ES-I3 (cell line): ENCODE data around the gene MS4A1.
"Not testable (repeated sequence)": the region's sequence is repeated elsewhere in the genome, so short reads cannot be mapped to it uniquely, and the experiment has no call there.

Experiments used
- H3K36me3 ChIP-seq: 2 replicates; pipeline ENCODE4 v1.6.1; 2013; ENCODE audit warnings: mild to moderate bottlenecking, low read length, control low read depth, moderate library complexity; ENCODE audit not compliant: insufficient read depth
- H3K4me1 ChIP-seq: 2 replicates; pipeline ENCODE4 v1.6.1; 2013; ENCODE audit warnings: mild to moderate bottlenecking, control low read depth, low read length; ENCODE audit not compliant: insufficient read depth
- H3K9ac ChIP-seq: 2 replicates; pipeline ENCODE4 v1.6.1; 2013; ENCODE audit warnings: low read depth, mild to moderate bottlenecking, low read length, moderate library complexity
- H3K9me3 ChIP-seq: 2 replicates; pipeline ENCODE4 v1.6.1; 2013; ENCODE audit warnings: mild to moderate bottlenecking, low read length, moderate library complexity; ENCODE audit not compliant: control insufficient read depth, insufficient read depth

MS4A1 gene

DNA sequence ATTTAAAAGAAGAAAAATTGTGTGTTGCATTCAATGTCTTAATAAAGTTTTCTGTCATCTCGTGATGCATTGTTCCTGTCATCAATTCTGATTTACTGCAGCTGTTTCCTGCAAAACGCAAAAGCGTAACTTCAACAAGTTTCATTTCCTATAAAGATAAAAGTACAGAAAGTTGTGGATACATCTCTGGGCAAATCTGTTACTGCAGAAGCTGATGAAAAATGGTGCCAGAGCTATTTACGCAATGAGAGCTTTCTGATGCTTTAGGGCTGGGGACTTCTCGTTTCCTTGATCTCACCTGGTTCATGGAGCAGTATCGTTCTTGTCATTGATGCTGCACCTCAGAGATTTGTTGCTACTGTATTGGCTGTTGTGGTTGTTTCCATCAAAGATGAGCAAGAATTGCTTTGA lies 21.4 kb downstream of the MS4A1 start:
- Histone ChIP-seq H3K4me1 (no peaks in the 10 kb centered on the region), H3K9me3 (no peaks in the 10 kb centered on the region), H3K36me3 (no peaks in the 10 kb centered on the region), H3K9ac (no peak overlapping the region)

DNA sequence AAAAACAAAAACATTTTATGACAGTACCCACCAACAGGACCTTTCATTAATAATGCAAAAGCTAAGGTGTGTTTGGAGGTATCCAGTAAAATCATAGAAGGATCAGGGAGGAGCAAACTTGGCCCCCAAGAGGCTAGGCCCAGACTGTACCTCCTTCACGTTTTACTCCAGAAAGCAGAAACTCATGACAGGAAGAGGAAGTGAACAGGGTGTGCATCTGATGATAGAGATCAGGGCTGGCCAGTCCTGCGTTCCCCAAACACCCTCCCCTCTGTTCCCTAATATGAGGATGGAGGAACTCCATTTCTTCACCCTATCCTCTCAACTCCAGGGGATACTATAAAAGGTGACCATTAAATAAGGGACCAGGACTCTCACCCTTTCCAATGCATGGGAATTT lies 26.7 kb downstream of the MS4A1 start:
- H3K9ac ChIP-seq: no peak overlapping the region
- H3K9me3 ChIP-seq: no peaks in the 10 kb centered on the region
- no peaks in the 10 kb centered on the region for H3K4me1 ChIP-seq
- no peaks in the 10 kb centered on the region for H3K36me3 ChIP-seq

DNA sequence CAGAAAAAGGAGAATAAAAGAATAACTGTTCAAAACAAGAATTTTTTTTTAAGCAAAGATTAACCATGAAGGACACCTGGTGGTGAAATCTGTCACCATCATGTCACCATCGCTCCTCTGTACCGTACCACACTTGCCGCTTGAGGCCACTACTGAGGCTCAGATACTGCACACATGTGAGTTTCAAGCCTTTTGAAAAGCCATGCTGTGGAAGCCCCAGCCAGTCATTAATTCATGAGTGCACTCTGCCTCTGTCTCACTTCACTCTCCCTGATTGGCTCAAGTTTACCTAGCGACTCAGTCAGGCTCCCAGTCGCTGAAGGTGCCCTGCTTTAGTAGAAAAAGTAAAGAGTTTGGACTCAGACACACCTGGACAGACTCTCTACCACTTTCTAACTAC lies 30.3 kb downstream of the MS4A1 start:
- no peak overlapping the region for H3K9ac ChIP-seq
- H3K36me3 ChIP-seq: no peaks in the 10 kb centered on the region
- no peaks in the 10 kb centered on the region for H3K9me3 ChIP-seq
- no peaks in the 10 kb centered on the region for H3K4me1 ChIP-seq

DNA sequence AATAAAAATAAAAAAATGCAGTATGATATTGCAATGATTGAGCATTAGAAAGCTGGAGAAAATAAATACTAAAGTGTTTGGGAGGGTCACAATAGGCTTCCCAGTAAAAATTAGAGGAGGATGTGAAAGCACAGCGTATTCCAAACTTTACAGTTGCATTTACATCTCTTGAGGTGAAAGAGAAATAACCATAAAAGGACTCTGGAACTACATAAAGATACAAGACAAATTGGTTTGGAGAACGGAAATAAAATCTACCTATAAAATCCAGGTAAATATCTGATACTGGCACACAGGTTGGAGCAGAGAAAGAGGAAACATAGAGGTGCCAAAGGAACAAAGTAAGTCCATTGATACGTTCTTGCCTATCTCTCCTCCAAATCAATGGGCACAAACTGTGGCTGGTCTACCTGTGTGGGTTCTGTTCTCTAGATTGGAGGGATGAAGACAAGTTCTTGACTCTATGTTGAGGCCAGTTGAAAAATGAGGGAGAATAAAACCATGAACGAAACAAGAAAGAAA lies 36.9 kb downstream of the MS4A1 start, which contains the start of gene MS4A12:
Gene MS4A12, plus strand, starts transcription at position 291 of the 522 bp plus-strand sequence. CDS start 4,541 bp downstream, outside the sequence.
- H3K9me3 ChIP-seq: peaks cover 4% of the 10 kb centered on the region; the same call in 1 of the 2 replicates
- no peaks in the 10 kb centered on the region for H3K4me1 ChIP-seq
- no peak within 1 kb of the TSS for H3K9ac ChIP-seq
- H3K36me3 ChIP-seq: no peaks in the 10 kb centered on the region

DNA sequence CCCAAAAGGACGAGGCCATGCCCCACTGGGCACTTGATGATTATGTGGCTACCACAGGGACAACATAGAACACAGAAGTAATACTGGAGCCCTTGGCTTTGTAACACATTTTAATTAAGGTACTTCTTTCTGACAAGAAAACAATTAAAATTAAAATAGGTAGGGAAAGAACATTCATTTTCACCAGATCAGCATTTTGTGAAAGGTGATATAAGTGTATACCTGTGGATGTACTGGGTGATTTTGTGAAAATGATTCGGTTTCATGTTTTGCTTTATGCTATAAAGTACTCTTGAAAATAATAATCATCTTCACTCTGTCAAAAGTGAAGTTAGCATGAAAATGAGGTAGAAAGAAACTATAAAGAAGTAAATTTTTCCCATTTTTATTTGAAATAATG lies 37.8 kb downstream of the MS4A1 start:
- Histone ChIP-seq H3K36me3 (no peaks in the 10 kb centered on the region), H3K9me3 (peaks cover 4% of the 10 kb centered on the region; the same call in 1 of the 2 replicates), H3K4me1 (peaks cover 7% of the 10 kb centered on the region), H3K9ac (no peak overlapping the region)

DNA sequence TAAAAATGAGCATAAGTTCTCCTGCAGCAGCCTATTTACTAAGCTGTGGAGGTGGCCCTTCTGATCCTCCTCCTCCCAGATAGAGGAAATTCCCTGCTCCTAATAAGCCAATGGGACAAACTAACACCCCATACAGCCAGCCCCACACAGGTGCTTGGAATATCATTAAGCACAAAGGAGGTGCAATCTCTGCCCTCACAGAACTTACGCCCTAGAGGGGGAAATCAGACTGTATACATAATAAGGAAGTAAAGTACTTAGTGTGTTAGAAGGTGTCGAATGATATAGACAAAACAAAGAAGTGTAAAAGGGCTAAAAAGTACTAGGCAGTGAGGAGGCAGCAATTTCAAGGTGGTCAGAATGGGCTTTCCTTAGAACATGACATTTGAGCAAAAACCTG lies 42.8 kb downstream of the MS4A1 start:
- no peaks in the 10 kb centered on the region for H3K9me3 ChIP-seq
- H3K36me3 ChIP-seq: no peaks in the 10 kb centered on the region
- no peak overlapping the region for H3K9ac ChIP-seq
- peaks cover 23% of the 10 kb centered on the region for H3K4me1 ChIP-seq

DNA sequence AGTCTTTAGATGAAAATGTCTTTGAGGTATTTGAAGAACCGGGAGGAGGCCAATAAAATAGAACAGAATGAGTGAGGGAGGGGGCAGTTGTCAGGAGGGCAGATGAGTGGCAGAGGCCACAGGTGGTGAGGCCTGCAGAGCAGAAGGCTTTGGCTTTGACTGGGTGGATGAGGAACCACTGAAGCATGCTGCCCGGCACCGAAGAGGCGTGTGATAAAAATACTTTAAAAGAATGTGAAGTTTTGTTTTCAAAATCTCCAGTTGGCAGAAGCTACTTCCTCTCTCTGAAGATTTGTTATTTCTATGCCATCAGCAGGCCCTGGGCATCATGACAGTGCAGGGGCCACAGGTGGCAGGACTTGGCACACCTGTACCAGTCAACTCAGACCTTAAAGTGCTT lies 43.2 kb downstream of the MS4A1 start:
- Histone ChIP-seq H3K4me1 (peaks cover 23% of the 10 kb centered on the region), H3K9ac (no peak overlapping the region), H3K36me3 (no peaks in the 10 kb centered on the region), H3K9me3 (no peaks in the 10 kb centered on the region)

DNA sequence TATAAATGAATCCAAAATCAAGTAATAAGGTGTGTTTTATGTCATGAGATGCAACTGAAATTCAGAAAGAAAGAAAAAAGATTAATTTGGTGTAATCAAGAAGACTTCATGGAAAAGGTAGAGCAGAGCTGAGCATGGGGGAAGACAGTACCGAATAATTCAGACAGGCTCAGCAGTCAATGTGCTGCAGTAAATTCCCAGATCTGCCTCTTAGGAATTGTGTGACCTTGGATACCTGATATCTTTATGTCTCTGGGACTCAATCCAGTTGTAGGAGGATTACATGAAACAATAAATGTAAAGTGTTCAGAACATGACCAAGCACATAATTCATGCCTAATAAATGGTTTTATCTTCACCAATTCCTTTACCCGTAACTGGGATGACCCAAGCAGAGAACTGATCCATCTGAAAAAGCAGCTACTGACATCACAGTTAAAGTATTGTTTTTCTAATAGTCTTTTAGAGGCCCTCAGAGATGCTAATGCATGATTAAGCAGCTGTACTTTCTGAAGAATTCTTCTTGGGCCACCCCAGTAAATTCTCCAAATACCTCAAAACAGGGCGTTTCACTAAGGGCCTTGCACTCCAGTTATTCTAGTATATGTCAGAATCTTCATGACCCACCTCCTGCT lies 44.7 kb downstream of the MS4A1 start:
- Histone ChIP-seq H3K9me3 (peaks cover 4% of the 10 kb centered on the region), H3K9ac (no peak overlapping the region), H3K4me1 (peaks cover 23% of the 10 kb centered on the region), H3K36me3 (no peaks in the 10 kb centered on the region)

DNA sequence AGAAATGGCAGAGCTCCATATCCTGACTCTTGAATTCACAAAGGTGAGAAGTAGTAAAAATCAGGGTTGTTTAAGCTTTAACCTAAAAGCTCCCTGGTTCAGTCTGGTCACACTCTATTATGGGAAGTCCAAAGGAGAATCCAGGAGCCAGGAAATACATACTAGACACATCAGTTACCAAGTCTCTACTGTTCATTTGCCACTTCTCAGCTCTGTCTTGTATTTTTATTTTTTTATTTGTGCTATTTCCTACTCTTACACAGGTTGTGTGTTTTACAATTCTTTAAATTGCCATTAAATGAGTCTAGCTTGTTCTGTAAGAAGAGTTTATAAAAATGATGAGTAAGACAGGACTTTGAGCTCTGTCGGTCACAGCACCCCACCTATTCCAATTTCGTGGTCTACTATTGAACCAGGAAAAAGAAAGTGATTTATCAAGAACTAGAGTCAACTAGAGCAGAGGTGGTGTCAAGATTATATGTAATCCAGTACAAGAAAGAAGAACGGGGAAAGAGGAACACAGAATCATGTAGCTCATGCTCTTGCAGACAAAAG lies 46.7 kb downstream of the MS4A1 start:
- H3K9ac ChIP-seq: no peak overlapping the region
- peaks cover 23% of the 10 kb centered on the region for H3K4me1 ChIP-seq
- H3K9me3 ChIP-seq: peaks cover 6% of the 10 kb centered on the region
- no peaks in the 10 kb centered on the region for H3K36me3 ChIP-seq

DNA sequence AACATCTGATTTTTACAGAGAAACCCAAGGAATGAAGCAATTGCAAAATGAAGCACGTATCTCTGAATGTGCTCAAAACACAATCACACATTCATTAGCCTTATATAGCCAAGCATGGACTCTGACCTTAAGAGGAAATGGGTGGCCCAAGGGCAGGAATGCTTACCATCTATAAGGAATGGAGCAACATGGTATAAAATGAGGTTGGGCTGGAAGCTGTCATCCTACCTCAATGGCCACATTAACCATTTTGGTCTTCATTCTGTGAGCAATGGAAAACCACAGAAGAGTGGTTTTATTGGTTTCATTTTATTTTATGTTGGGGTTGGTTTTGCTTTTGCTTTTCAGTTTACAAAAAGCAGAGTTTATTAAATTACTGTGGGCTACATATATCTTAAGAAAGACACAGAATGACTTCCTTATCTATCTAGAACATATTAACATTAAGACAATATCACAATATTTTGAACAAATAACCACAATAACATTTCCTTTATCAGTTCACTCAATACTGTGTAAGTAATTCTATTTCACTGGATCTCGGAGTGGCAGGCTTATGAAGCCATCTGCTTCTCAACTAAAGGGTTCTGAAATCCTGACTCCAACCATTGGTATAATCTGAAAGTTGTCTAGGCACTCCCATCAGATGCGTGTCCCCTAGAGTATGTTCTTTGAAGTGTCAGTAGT lies 48.7 kb downstream of the MS4A1 start:
- Histone ChIP-seq H3K9me3 (peaks cover 9% of the 10 kb centered on the region), H3K4me1 (peaks cover 8% of the 10 kb centered on the region), H3K36me3 (no peaks in the 10 kb centered on the region), H3K9ac (no peak overlapping the region)

DNA sequence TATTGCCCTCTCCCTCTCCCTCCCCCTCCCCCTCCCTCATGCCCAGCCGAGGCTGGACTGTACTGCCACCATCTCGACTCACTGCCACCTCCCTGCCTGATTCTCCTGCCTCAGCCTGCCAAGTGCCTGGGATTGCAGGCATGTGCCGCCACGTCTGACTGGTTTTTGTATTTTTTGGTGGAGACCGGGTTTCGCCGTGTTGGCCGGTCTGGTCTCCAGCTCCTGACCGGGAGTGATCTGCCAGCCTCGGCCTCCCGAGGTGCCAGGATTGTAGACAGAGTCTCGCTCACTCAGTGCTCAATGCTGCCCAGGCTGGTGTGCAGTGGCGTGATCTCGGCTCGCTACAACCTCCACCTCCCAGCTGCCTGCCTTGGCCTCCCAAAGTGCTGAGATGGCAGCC lies 54.0 kb downstream of the MS4A1 start:
- H3K4me1 ChIP-seq, H3K9ac ChIP-seq, H3K36me3 ChIP-seq, H3K9me3 ChIP-seq: not testable (repeated sequence)

DNA sequence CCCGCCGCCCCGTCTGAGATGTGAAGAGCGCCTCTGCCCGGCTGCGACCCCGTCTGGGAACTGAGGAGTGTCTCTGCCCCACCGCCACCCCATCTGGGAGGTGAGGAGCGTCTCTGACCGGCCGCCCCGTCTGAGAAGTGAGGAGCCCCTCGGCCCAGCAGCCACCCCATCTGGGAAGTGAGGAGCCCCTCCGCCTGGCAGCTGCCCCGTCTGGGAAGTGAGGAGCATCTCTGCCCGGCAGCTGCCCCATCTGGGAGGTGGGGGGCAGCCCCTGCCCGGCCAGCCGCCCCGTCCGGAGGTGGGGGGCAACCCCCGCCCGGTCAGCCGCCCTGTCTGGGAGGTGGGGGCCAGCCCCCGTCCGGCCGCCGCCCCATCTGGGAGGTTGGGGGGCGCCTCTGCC lies 54.6 kb downstream of the MS4A1 start:
- H3K9ac ChIP-seq: not testable (repeated sequence)

DNA sequence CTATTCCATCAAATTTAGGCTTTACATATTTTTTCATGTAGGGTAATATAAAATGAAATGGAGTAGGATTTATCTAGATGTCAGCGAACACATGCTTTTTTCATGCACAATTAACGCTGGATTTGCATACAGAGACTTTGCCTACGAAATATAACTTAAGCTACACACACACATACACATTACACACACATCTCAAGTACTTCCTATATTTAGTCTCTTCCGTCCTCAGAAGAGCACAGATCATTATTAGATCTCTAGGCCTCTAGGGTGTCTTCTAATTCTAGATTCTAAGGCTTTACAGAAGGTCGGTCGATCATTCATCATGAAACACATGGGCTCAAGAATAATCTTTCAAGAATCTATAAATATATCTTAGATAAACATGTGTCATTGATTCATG lies 55.7 kb downstream of the MS4A1 start:
- H3K4me1 ChIP-seq: no peaks in the 10 kb centered on the region
- peaks cover 4% of the 10 kb centered on the region; the same call in 1 of the 2 replicates for H3K9me3 ChIP-seq
- no peak overlapping the region for H3K9ac ChIP-seq
- H3K36me3 ChIP-seq: no peaks in the 10 kb centered on the region

More for the DNA sequence above, 54.6 kb downstream of the MS4A1 start:
- not testable (repeated sequence) for H3K36me3 ChIP-seq, H3K4me1 ChIP-seq, H3K9me3 ChIP-seq

DNA sequence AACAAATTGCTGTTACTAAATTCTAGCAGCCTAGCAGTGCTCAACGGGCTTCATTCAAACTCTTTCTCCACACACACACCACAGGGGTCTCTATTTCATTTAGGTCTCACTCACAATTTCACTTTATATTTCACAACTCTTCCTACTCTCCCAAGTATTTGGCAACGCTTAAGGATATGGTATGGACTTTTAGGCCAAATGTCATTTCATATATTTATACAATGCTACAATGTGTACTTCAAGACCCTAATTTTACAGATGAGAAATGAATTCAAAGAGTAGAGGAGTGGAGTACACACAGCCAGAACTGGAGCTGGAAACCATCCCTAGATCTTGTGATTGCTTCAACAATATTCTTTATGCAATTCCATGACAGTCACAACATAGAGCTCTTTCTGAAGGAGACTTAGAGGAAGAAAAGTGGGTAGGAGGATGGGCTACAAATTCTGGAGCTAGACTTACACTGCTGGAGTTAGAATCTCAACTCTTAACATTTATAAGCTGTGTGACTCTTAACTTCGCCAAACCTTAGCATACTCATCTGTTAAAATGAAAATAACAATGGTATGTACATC lies 57.1 kb downstream of the MS4A1 start:
- Histone ChIP-seq H3K36me3 (no peaks in the 10 kb centered on the region), H3K9me3 (peaks cover 4% of the 10 kb centered on the region; the same call in 1 of the 2 replicates), H3K4me1 (no peaks in the 10 kb centered on the region), H3K9ac (no peak overlapping the region)
